IMR-90 (cell line): ENCODE data around the gene AUH. TPM values are rescaled to one million over a fixed set of nuclear protein-coding genes. Genes with fewer than 3 reads are reported as not detected.
A peak's percentile ranks its signal among the peaks of the same experiment; 100 is the strongest.

ENCODE experiments used
- ATAC-seq: fragments of 200-7000 bp; cut with Tn5 transposase; 2 replicates; pipeline ENCODE4 v1.9.1; 2020; ENCODE audit warnings: low read depth, mild to moderate bottlenecking, moderate library complexity
- BruUV-seq: library from RNA; stranded (reverse); fragments of 400-500 nt; replicated peaks from 2 replicates; lab custom pipeline; 2021; lab: Mats Ljungman, UMichigan
- CTCF ChIA-PET: fragments of 300-600 bp; formaldehyde crosslinking; extraction: SDS; loops from one replicate; lab custom pipeline; 2021; ENCODE audit warnings: antibody characterized with exemption; lab: Yijun Ruan, JAX
- POLR2A ChIA-PET: fragments of 300-600 bp; sonication (Branson Sonifier 250); formaldehyde crosslinking; loops from one replicate; lab custom pipeline; 2022; ENCODE audit warnings: antibody characterized with exemption; ENCODE audit not compliant: unreplicated experiment; lab: Charles Lee
- DNase-seq: peaks from one replicate; pipeline ENCODE4 v3.0.0; 2013
- H2AFZ ChIP-seq: replicated peaks from 2 replicates; pipeline ENCODE3; 2013; ENCODE audit warnings: low read length, mild to moderate bottlenecking; ENCODE audit not compliant: poor library complexity
- H2AK5ac ChIP-seq: 2 replicates; pipeline ENCODE4 v1.6.1; 2013; ENCODE audit warnings: low read depth, low read length, inconsistent platforms
- H2AK9ac ChIP-seq: replicated peaks from 2 replicates; pipeline ENCODE3; 2013; ENCODE audit warnings: mild to moderate bottlenecking, low read depth, low read length, moderate library complexity; ENCODE audit not compliant: poor library complexity
- H2BK120ac ChIP-seq: 2 replicates; pipeline ENCODE4 v1.6.1; 2013; ENCODE audit warnings: low read depth, low read length, inconsistent platforms
- H2BK15ac ChIP-seq: 3 replicates; pipeline ENCODE4 v1.6.1; 2013; ENCODE audit warnings: low read depth, low read length, inconsistent platforms
- H2BK20ac ChIP-seq: 2 replicates; pipeline ENCODE4 v1.6.1; 2013; ENCODE audit warnings: low read depth, mild to moderate bottlenecking, inconsistent platforms, low read length, moderate library complexity
- H2BK5ac ChIP-seq: 2 replicates; pipeline ENCODE4 v1.6.1; 2013; ENCODE audit warnings: mild to moderate bottlenecking, low read depth, low read length, inconsistent platforms; ENCODE audit not compliant: poor library complexity, severe bottlenecking
- H3K14ac ChIP-seq: replicated peaks from 2 replicates; pipeline ENCODE4 v1.6.1; 2013; ENCODE audit warnings: low read depth, low read length, inconsistent platforms
- H3K18ac ChIP-seq: 2 replicates; pipeline ENCODE4 v1.6.1; 2013; ENCODE audit warnings: low read depth, low read length, control low read depth
- H3K23ac ChIP-seq: 2 replicates; pipeline ENCODE4 v1.6.1; 2013; ENCODE audit warnings: low read depth, low read length, inconsistent platforms
- H3K27ac ChIP-seq: 2 replicates; pipeline ENCODE4 v1.5.1; 2013; ENCODE audit warnings: mild to moderate bottlenecking, control low read depth, low read length; ENCODE audit not compliant: insufficient read depth
- H3K27me3 ChIP-seq: 2 replicates; pipeline ENCODE4 v1.6.1; 2013; ENCODE audit warnings: low read length; ENCODE audit not compliant: control insufficient read depth, insufficient read depth
- H3K36me3 ChIP-seq: 2 replicates; pipeline ENCODE4 v1.6.1; 2013; ENCODE audit warnings: low read length, mixed read lengths; ENCODE audit not compliant: control insufficient read depth, insufficient read depth
- H3K4ac ChIP-seq: 2 replicates; pipeline ENCODE4 v1.6.1; 2013; ENCODE audit warnings: low read depth, low read length, inconsistent platforms
- H3K4me1 ChIP-seq: 2 replicates; pipeline ENCODE4 v1.6.1; 2013; ENCODE audit warnings: low read length, mixed read lengths; ENCODE audit not compliant: control insufficient read depth, insufficient read depth
- H3K4me2 ChIP-seq: 2 replicates; pipeline ENCODE4 v1.6.1; 2013; ENCODE audit warnings: low read depth, mild to moderate bottlenecking, control low read depth, low read length, moderate library complexity
- H3K4me3 ChIP-seq: 2 replicates; pipeline ENCODE4 v1.5.1; 2013; ENCODE audit warnings: low read depth, mild to moderate bottlenecking, control low read depth, low read length, moderate library complexity; ENCODE audit not compliant: insufficient read depth
- H3K56ac ChIP-seq: 2 replicates; pipeline ENCODE4 v1.6.1; 2013; ENCODE audit warnings: low read length, inconsistent platforms; ENCODE audit not compliant: insufficient read depth; ENCODE audit errors: extremely low read depth
- H3K79me1 ChIP-seq, 2 experiments: 2 replicates each; pipeline ENCODE4 v1.6.1; 2013; ENCODE audit warnings: low read length in 2 of 2, inconsistent platforms in 1 of 2, low read depth in 1 of 2
- H3K9ac ChIP-seq: 2 replicates; pipeline ENCODE4 v1.6.1; 2013; ENCODE audit warnings: low read depth, low read length, control low read depth
- H3K9me1 ChIP-seq: 2 replicates; pipeline ENCODE4 v1.6.1; 2013; ENCODE audit warnings: low read length, inconsistent platforms; ENCODE audit not compliant: insufficient read depth
- H3K9me3 ChIP-seq: 2 replicates; pipeline ENCODE4 v1.6.1; 2013; ENCODE audit warnings: low read length; ENCODE audit not compliant: control insufficient read depth, insufficient read depth
- H4K20me1 ChIP-seq: 2 replicates; pipeline ENCODE4 v1.6.1; 2013; ENCODE audit warnings: low read length, inconsistent platforms; ENCODE audit not compliant: insufficient read depth
- H4K5ac ChIP-seq: 2 replicates; pipeline ENCODE4 v1.6.1; 2013; ENCODE audit warnings: mild to moderate bottlenecking, low read depth, low read length, control low read depth
- H4K8ac ChIP-seq, 2 experiments: 2 replicates each; pipeline ENCODE4 v1.6.1; 2013; ENCODE audit warnings: low read depth in 2 of 2, low read length in 2 of 2, control low read depth in 1 of 2, inconsistent platforms in 1 of 2
- H4K91ac ChIP-seq: 2 replicates; pipeline ENCODE4 v1.6.1; 2013; ENCODE audit warnings: low read depth, low read length, inconsistent platforms; ENCODE audit not compliant: insufficient read depth
- BHLHE40 ChIP-seq: fragments of 150-350 bp; IDR thresholded peaks from 2 replicates; pipeline ENCODE4 v1.6.1; 2016; ENCODE audit warnings: mild to moderate bottlenecking, low read depth, low read length
- CHD1 ChIP-seq: IDR thresholded peaks from 2 replicates; pipeline ENCODE4 v1.6.1; 2012; ENCODE audit warnings: low read depth, low read length, improper control_type of control experiment
- FOS ChIP-seq: fragments of 150-350 bp; IDR thresholded peaks from 2 replicates; pipeline ENCODE4 v1.6.1; 2016; ENCODE audit warnings: low read depth, low read length
- MAFK ChIP-seq: IDR thresholded peaks from 2 replicates; pipeline ENCODE4 v1.6.1; 2012; ENCODE audit warnings: low read depth, low read length, improper control_type of control experiment
- NFE2L2 ChIP-seq: fragments of 150-350 bp; IDR thresholded peaks from 2 replicates; pipeline ENCODE4 v1.6.1; 2016; ENCODE audit warnings: low read depth, mild to moderate bottlenecking, low read length
- POLR2A ChIP-seq: IDR thresholded peaks from 2 replicates; pipeline ENCODE4 v1.6.1; 2012; ENCODE audit warnings: mild to moderate bottlenecking, low read depth, low read length
- RAD21 ChIP-seq: IDR thresholded peaks from 2 replicates; pipeline ENCODE4 v1.6.1; 2012; ENCODE audit warnings: low read length, improper control_type of control experiment
- WGBS, 2 experiments: methylation state at CpG; one replicate each; pipeline versions ENCODE4 v1.1.5 to v1.1.7; 2013; ENCODE audit warnings: missing lambda C conversion rate in 2 of 2; ENCODE audit not compliant: insufficient read length in 1 of 2; ENCODE audit errors: extremely low coverage in 2 of 2; 5-methylcytosine and 5-hydroxymethylcytosine counted together
- dilution Hi-C: fragments of 300-500 bp; cut with HindIII; formaldehyde crosslinking; loops from one replicate; pipeline ENCODE4 v1.14.3; 2018; ENCODE audit warnings: low sequenced_read_pairs; ENCODE audit not compliant: unreplicated experiment
- in situ Hi-C: fragments of 300-500 bp; cut with MboI; formaldehyde crosslinking; loops from 3 replicates; pipeline ENCODE4 v1.14.3; 2019; ENCODE audit warnings: low sequenced_read_pairs, inconsistent platforms, mixed read lengths
- intact Hi-C: fragments of 100-400 bp; cut with micrococcal nuclease; formaldehyde crosslinking; loops from 2 replicates; pipeline ENCODE4 v1.10.0; 2022
- polyA plus RNA-seq, 3 experiments: library from polyadenylated mRNA; depleted of rRNA; stranded (reverse); fragments of >200 nt; gene quantifications; 2 replicates each; pipeline ENCODE4 v1.2.3, GENCODE V29; 2012; ENCODE audit warnings: low replicate concordance in 1 of 3
- total RNA-seq: library from RNA; depleted of rRNA; stranded (reverse); fragments of >200 nt; gene quantifications from 2 replicates; pipeline ENCODE4 v1.2.3, GENCODE V29; 2012

AUH gene
- total and polyA plus RNA-seq, 2 of the 4 experiments (the other 2 are of a cell fraction): 5.9 to 8.1 TPM

DNA sequence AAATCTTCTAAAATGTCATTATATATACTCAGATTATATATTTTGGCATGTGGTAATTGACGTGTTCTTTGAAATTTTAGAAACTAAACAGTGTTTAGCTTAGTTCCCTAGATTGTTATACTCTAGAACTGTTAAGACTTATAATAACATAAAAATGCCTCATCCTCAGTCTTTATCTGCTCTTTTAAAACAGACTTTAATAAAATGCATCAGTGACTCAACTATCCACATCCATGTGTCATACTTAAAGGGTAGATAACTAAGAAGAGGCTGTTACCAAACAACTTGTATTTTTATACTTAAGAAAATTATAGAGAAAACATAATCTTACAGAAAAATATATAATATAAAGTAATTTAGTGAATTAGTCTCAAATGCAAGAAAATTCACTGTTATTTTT lies 46.8 kb upstream of the AUH start:
- no peak overlapping the region for H2BK15ac ChIP-seq
- CTCF ChIA-PET: no interaction called here
- peak; percentile 70 for ATAC-seq
- no peak overlapping the region for H3K18ac ChIP-seq
- POLR2A ChIA-PET: no interaction called here
- peak; percentile 74 for DNase-seq
- peaks cover 9% of the 10 kb centered on the region for H3K4me1 ChIP-seq
- no peak overlapping the region for H3K27ac ChIP-seq
- no TSS peak for BruUV-seq
- no peak overlapping the region for H3K4me2 ChIP-seq
- H3K4ac ChIP-seq: no peak overlapping the region
- no peak overlapping the region for H4K91ac ChIP-seq
- H2BK5ac ChIP-seq: peak overlapping the region; percentile 10
- WGBS, 2 experiments: no CpG with 5 or more reads among the region's 1 CpG
- TF ChIP-seq NFE2L2 (no peak), FOS (peak; percentile 45), CHD1 (no peak), RAD21 (no peak), POLR2A (no peak), BHLHE40 (no peak), MAFK (no peak)
- no peak overlapping the region for H3K14ac ChIP-seq
- H3K36me3 ChIP-seq: peaks cover 32% of the 10 kb centered on the region
- in situ Hi-C loops: no loop called here
- no peak overlapping the region for H2AK9ac ChIP-seq
- intact Hi-C loops: no loop called here
- H2BK20ac ChIP-seq: no peak overlapping the region
- peaks cover 34 to 67% of the 10 kb centered on the region in 2 experiments for H3K79me1 ChIP-seq
- no peak overlapping the region for H3K4me3 ChIP-seq
- no peak overlapping the region for H3K56ac ChIP-seq
- H2AFZ ChIP-seq: no peak overlapping the region
- H3K9me1 ChIP-seq: peaks cover 15% of the 10 kb centered on the region
- H2AK5ac ChIP-seq: no peak overlapping the region
- H4K5ac ChIP-seq: no peak overlapping the region
- H4K8ac ChIP-seq: no peak overlapping the region
- peaks cover 38% of the 10 kb centered on the region for H4K20me1 ChIP-seq
- no peaks in the 10 kb centered on the region for H3K27me3 ChIP-seq
- H3K9me3 ChIP-seq: no peaks in the 10 kb centered on the region
- no peak overlapping the region for H2BK120ac ChIP-seq
- no peak overlapping the region for H3K9ac ChIP-seq
- no peak overlapping the region for H3K23ac ChIP-seq
- dilution Hi-C loops: no loop called here
